KG1 (cell line): ENCODE measurements around the gene ANKRD33B.
"Not testable (repeated sequence)": the region's sequence is repeated elsewhere in the genome, so short reads cannot be mapped to it uniquely, and the experiment has no call there.

Experiments
- DNase-seq: peaks from one replicate; lab custom pipeline; 2025; lab: John Stamatoyannopoulos, UW

Gene ANKRD33B

DNA sequence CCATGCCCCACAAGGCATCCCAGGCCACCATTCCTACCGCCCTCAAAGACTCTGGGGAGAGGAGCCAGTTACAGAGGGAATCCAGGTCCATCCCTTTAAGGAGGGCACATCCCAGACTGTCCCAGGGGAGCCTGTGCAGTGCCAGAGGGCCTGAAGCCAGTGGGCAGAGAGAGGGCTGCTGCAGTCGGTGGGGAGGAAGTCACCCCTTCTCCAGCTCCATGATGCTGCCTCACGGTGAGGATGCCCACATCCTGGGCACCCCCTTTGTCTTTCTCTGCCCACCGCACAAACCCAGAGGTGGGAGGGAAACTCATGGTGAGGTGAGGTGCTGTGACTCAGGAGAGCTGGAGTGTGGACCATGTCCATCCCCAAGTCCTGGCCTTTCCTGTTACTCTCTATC, 26.2 kb upstream of the ANKRD33B start:
- DNase-seq, result no peak

DNA sequence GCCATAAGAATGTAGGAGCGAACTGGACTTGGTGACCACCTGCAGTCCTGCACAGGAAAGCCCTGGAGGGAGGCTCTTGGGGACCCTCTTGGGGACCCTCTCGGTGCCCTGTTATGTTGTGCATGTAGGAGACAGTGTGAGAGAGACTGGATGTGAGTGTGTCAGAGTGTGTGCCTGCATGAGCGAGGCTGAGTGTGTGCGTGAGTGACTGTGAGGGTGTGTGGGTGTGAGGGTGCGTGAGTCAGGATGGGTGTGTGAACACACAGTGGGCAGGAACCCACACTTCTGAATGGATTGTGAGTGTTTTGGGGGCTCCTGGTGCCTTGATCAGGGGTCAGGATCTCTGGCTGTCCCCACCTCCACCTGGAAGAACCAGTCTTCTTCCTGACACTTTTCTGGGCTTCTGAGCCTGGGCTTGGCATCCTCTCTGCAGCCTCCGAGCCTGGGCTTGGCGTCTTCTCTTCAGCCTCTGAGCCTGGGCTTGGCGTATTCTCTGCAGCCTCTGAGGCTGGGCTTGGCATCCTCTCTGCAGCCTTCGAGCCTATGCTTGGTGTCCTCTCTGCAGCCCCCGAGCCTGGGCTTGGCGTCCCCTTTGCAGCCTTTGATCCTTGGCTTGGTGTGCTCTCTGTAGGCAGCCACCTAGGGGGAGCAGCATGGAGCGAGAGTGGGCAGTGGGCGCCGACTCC, 25.6 kb upstream of the ANKRD33B start:
- no peak for DNase-seq

DNA sequence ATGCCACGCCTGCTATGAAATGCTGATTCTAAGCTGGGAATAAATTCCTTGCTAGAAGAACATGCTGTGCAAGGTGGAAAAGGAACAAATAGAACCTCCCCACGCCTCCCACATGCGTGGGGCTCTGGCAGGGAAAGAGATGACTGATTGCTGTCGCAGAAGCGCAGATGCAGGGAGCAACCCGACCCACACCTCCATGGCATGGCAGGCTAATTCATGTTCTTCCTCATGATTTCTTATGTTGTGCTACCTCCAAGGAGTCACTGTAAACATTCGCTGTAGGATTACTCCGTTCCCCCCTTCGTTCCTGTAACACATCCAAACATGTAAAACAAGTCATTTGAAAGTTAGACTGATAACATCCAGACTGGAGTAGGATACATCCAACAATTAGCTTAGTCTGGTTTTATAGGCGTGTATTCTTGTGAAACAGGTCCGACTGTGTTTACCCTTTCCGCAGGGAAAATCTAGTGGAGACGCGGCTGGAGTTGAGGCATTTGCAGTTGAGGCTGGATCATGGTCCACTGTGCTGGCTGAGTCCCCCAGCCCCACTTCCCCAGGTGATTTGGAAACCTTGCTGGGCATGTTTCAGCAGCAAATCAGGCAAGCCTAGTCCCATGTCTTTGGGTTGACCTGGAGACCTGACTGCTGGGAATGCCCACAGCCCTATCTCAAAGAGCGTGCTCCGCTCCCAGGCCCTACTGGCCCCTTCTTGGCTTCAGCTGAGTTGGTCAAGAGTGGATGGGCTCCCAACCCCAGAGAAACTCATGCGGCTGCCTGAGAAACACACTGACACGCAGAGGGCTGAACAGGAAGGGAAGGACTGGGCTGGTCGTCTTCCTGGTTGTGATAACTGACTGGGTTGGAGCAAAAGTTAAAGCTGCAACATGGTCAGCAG, 24.8 kb upstream of the ANKRD33B start:
- no peak for DNase-seq

DNA sequence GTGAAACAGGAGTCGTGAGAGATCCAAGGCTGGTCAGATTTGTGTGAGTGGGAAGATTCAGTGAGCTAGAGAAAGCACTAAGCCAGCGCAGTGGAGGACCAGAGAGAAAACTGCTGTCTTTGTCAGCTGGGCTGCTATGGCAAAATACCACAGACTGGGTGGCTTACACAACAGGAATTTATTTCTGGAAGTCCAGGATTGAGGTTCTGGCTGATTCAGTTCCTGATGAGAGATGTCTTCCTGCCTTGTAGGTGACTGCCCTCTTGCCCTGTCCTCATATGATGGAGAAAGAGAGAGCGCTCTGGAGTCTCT, 24.2 kb upstream of the ANKRD33B start:
- no peak for DNase-seq

DNA sequence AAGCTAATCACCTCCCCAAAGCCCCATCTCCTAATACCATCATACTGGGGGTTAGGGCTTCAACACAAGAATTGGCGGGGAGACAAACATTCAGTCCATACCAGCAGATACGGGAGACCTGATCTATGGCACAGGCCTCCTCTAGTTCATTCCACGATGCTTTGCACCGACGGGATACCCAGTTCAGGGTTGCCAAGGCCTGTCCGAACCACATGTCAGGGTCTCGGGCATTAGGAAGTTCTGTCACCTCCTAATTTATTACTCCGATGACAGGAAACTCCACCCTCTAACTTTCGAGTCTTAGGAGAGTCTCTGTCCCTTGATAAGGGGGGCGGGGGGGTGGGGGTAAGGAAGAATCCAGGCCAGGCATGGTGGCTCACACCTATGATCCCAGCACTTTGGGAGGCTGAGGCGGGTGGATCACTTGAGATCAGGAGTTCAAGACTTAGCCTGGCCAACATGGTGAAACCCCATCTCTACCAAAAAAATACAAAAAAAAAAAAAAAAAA, 23.8 kb upstream of the ANKRD33B start:
- no peak for DNase-seq

DNA sequence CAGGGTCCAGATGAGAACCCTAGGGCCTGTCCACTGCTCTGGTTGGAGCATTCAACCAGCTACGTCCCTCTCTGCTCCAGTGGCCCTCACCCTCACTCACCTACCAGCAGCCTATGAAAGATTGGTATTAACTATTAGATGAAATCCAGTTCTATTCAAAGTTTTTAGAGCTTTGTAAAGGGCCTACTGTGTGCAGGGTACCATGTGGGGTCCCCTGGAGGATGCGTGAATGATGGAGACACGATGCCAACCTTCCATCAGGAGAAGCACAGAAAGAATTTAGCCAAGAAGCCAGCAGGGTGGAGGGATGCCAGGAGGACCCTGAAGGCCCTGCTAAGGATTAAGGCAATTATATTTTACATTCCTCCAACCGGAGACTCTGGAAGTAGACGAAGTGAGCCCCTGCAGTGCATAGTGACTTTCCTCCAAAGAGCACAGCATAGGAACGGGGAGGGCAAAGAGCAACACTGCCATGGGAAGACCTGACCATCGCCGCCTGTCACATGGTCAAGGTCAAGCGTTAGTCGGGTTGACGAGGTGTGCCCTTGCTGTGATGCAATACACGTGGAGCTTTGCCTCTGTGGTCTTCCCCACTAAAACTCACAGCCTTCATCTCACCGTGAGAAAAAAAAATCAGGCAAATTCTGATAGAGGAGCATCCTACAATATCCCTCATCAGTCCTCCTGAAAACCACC, 22.8 kb upstream of the ANKRD33B start:
- DNase-seq, result no peak

DNA sequence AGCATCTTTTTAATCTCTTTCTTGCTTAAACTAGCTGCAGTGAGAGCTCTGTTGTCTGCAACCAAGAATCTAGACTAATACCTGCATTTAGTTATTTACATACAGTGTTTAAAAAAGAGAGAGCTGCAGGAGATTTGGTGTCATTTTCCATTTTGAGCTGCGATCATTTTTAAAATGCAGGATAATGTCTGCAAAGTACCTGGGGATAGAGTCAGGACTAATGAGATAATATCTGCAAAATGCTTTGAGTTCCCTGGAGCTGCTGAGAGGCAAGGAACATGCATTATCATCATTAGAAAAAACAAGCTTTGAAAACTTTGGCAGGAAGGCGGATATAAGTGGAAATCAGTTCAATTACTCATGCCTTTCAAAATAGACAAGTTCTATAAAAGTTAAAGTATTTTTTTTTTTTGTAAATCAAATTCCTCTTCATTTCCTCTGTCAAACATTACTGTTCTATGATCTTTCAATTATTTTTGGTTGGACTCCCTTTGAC, 21.8 kb upstream of the ANKRD33B start:
- no peak for DNase-seq

DNA sequence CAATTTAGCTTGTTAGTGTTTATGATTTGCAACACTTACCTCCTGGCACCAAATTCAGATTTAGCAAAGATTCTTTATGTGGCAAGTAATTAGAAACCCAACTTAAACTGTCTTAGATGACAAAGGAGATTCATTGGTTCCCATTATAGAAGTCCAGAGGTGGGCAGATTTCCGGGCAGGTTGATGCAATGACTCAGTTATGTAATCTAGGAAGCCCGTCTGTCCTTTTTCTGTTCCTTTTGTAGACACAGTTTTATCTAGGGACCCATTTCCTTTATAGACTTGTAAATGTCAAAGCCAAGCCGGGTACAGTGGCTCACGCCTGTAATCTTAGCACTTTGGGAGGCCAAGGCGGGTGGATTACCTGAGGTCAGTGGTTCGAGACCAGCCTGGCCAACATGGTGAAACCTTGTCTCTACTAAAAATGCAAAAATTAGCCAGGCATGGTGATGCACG, 20.3 kb upstream of the ANKRD33B start:
- DNase-seq, result no peak

DNA sequence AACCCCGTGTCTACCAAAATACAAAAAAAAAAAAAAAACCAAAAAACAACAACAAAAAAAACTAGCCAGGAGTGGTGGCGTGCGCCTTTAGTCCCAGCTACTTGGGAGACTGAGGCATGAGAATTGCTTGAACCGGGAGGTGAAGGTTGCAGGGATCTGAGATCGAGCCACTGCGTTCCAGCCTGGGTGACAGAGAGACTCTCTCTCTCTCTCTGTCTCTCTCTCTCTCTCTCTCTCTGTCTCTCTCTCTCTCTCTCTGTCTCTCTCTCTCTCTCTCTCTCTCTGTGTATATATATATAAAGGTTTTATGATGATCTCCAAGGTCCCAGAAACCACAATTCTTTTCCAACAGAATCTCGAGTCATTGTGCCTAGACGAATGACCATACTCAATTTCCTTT, 18.8 kb upstream of the ANKRD33B start:
- no peak for DNase-seq

DNA sequence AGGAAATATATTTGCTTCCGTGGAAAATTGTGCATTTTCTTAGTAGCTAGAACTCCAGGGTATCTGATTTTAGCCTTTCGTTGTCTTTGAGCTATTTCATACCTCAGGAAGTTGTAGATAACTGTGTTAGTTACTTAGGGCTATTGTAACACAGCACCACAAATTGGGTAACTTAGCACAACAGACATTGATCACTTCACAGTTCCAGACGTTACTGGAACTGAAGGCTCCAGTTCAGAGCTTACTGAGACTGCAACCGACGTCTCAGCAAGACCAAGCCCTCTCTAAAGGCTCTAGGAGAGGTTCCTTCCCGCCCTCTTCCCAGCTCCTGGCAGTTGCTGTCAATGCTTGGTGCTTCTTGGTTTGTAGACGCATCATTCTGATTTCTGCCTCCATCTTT, 17.7 kb upstream of the ANKRD33B start:
- no peak for DNase-seq

DNA sequence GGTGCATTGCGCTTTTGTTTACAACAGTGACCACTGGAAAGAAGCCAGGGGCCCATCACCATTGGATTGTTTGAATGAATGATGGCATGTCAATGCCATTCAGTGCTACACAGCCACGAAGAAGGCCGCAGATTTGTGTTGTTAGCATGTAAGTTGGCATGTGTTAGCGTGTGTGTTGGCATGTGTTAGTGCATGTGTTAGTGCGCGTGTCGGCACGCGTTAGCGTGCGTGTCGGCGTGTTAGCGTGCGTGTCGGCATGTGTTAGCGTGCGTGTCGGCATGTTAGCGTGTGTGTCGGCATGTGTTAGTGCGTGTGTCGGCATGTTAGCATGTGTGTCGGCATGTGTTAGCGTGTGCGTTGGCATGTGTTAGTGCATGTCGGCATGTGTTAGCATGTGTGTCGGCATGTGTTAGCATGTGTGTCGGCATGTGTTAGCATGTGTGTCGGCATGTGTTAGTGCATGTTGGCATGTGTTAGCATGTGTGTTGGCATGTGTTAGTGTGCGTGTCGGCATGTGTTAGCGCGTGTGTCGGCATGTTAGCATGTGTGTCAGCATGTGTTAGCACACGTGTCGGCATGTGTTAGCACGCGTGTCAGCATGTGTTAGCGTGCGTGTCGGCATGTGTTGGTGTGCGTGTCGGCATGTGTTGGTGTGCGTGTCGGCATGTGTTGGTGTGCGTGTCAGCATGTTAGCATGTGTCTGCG, 15.3 kb upstream of the ANKRD33B start:
- DNase-seq, result no peak

DNA sequence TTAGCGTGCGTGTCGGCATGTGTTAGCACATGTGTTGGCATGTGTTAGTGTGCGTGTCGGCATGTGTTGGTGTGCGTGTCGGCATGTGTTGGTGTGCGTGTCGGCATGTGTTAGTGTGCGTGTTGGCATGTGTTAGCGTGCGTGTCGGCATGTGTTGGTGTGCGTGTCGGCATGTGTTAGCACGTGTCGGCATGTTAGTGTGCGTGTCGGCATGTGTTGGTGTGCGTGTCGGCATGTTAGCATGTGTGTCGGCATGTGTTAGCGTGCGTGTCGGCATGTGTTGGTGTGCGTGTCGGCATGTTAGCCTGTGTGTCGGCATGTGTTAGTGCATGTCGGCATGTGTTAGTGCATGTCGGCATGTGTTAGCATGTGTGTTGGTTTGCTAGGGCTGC, 14.8 kb upstream of the ANKRD33B start:
- DNase-seq, result not testable (repeated sequence)

DNA sequence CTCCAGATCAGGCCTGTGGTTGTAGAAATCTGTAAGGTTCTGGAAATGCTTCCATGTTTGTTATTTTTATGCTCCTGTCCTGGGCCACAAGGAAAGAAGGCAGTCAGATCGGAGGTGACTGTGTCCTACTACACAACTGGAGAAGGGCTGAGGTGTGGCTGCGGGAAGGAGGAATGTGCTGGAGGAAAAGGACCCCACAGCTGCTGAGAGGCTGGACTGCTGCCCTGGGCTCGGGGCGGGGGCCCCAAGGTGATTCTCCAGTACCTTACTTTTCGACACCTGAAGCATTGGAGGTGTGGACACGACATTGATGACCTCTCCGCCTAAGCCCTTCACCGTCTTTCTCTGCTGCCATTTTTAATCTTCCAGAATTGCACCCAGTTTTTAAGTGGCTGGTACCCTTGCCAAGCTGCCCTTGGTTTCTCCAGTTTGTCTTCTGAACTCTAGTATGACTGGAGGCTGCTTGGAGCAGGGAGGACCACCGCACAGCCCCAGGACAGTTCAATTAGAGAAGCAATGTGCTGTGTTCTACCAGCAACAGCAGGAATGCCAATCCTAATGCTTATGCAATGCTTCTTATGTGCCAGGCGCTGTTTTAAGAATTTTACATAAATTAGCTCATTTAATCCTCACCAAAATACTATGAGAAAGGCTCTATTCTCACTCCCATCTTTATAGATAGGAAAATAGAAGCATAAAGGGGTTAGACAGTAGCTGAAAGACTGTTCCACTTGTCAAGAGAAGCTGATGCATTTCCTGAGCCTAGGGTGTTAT, 13.5 kb upstream of the ANKRD33B start:
- DNase-seq, result no peak

DNA sequence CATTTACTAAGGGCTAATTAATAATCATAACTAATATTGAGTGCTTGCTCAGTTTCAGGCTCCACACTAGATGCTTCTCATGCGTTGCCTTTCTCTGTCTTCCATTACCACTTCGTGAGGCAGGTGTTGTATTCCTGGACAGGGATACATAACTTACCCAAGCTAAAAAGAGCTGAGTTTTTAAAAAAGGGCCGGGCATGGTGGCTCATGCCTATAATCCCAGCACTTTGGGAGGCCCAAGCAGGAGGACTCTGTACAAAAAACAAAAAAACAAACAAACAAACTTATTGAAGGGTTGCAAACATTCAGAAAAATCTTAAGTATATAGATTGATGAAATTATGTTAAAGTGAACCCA, 12.1 kb upstream of the ANKRD33B start:
- no peak for DNase-seq

DNA sequence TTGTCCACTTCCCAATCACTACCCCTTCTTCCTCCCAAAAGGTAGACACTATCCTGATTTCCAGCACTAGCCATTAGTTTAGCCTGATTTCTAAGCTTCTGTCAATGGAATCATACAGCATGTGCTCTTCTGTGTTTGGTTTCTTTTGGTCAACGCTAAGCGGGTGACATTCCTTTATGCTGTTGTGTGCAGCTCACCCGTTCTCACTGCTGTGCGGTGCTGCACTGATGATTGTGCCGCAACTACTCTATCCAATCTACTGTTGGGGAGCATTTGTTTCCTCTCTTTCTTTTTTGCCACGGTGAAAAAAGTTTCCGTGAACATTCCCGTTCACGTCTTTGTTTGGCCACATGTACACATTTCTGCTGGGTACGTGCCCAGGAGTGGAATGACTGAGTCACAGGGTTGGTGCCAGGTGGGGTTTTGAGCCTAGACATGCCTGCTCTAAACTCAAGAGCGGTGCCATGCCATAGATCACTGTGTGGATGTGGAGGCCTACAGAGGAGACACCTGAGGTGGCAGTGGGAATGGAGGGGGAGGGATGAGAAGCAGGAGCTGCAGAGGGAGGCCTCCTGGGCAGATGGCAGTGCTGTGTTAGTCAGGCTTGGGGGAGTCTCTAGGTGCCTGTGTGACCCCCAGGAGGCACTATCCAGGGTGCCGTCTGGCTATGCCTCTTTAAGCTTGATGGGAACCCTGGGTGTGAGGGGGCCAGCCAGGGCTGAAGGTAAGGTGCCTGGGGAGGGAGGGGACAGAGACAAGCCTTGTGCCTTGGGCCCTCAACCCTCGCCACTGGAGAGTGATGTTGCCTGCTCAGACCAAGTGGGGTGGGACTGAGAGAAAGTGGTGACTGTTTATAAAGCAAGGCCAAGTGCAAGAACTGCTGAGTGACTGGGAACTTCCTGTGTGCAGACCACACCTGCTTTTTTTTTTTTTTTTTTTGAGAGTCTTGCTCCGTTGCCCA, 11.4 kb upstream of the ANKRD33B start:
- DNase-seq, result no peak

DNA sequence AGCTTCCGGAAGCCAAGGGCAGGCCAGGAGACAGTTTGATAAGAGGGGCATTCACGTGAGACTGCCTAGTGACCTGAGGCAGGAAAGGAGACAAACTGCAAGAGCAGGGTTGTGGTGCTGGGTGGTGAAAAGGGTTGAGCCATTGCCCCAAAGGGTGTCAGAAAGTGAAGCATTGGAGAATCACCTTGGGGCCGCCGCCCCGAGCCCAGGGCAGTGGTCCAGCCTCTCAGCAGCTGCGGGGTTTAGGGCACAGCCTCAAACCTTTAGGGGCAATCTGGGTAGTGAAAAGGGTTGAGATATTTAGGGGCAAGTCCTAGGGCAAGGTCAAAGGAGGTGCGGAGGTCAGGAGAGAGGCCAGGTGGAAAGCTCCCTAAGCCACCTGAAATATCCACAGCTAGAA, 10.4 kb upstream of the ANKRD33B start:
- DNase-seq, result no peak

DNA sequence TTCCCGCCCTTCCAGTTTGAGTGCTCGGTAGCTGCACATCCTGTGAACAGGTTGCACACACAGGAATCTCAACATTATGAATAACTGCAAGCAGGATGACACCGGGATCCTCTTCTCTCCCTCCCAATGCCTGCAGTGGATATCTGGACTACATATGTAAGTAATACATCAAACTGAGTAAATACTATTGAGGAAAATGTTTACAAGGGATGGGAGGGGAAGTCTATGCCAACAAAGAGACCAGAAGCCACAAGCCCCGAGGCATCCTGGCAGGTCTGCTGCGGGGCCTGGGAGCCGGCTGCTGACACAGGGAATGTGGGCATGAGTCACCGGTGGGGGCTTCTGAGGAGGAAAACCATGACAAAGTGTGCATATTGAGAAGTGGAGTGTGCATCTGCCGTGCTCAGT, 8.6 kb upstream of the ANKRD33B start:
- DNase-seq, result no peak

DNA sequence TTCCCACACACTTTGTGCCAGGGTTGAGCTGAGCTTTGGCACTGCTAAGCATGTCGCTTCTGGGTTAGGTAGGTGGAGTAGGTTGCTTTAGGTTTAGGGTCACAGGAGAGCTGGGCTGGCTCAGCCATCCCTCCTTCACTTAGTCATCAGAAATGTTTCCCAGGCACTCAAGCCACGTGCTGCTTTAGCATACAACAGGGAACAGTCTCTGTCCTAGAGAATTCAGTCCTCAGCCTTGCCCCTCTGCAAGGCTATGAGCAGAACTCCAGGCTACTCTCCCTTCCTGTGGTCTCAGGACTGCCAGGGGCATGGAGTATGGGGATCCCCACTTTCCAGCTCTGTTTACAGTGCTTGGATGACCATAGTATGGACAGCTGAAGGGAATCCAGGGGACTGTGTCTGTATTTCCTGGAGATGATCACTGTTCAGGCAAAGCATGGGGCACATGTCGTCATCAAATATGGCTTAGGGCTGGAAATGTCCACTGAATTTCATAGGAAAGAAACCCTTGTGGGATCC, 7.5 kb upstream of the ANKRD33B start:
- DNase-seq, result no peak

DNA sequence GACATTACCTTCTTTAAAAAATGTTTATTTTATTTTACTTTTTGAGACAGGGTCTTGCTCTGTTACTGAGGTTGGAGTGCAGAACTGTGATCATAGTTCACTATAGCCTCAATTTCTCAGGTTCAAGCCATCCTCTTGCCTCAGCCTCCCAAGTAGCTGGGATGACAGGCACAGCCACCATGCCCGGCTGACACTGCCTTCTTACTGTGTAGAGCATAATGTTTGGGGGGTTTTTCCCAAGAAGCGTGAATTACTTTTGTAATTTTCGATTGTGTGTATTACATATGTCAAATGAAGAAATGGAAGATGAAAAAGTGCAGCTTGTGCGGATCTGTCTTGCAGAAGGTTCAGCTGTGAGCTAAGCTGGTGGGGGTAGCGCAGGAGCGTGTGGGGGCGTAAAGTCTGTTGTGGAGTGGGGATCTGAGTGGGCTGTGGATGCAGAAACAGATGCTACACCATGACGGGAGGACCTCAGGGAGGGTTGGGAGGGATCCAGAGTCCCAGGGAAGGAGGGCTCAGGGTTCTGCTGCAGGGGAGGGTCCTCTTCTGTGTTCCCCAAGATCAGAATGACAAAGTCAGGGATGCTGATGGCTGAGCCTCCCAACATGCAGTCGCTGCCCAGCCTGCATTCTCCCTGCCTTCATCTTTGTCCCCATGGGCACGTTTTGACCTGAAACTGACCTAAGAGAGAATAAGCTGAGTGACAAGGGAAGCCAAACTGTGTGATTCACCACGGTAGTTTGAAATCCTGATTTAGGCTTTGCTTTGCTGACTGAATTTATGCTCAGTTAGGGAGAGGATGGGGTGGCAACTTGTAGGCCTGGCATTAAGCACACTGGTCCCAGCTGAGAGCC, 6.8 kb upstream of the ANKRD33B start:
- DNase-seq, result no peak
